ENCODE results near the gene SCGB1D2.

SCGB1D2 gene

DNA sequence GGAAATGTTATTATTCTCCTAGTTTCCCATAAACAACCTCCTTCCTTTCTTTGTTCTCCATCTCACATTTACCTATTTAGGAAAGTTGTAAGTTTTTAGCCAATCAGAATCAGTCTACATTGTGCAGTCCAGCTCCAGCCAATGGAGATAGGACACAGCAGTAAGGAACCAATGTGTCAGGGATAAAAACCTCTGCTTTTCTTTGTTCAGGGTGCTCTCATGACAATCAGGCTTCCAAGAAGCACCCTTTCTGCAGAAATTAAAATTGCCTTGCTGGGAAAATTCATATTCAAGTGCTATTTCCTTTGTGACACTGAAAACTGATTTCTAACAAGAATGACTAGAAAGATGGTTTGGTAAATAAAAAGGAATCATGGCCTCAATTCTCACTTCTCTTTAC lies 18.9 kb upstream of the SCGB1D2 start:
- TF ChIP-seq, protein P1, sequence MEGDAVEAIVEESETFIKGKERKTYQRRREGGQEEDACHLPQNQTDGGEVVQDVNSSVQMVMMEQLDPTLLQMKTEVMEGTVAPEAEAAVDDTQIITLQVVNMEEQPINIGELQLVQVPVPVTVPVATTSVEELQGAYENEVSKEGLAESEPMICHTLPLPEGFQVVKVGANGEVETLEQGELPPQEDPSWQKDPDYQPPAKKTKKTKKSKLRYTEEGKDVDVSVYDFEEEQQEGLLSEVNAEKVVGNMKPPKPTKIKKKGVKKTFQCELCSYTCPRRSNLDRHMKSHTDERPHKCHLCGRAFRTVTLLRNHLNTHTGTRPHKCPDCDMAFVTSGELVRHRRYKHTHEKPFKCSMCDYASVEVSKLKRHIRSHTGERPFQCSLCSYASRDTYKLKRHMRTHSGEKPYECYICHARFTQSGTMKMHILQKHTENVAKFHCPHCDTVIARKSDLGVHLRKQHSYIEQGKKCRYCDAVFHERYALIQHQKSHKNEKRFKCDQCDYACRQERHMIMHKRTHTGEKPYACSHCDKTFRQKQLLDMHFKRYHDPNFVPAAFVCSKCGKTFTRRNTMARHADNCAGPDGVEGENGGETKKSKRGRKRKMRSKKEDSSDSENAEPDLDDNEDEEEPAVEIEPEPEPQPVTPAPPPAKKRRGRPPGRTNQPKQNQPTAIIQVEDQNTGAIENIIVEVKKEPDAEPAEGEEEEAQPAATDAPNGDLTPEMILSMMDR (IDR thresholded peaks at IDR 0.05; ENCODE audit: unreplicated experiment in 3 of 3): no peak
- Mint-ChIP-seq H3K36me3 (ENCODE audit: low read depth) (peaks cover 4% of the 10 kb centered on the region), H3K9me3 (peaks cover 24% of the 10 kb centered on the region), H3K4me1 (no peaks in the 10 kb centered on the region), H3K4me3 (no peak overlapping the region), H3K27me3 (ENCODE audit: low read depth) (no peaks in the 10 kb centered on the region), H3K27ac (peak overlapping the region in 2 of 3 experiments; percentile 20 to 38)

DNA sequence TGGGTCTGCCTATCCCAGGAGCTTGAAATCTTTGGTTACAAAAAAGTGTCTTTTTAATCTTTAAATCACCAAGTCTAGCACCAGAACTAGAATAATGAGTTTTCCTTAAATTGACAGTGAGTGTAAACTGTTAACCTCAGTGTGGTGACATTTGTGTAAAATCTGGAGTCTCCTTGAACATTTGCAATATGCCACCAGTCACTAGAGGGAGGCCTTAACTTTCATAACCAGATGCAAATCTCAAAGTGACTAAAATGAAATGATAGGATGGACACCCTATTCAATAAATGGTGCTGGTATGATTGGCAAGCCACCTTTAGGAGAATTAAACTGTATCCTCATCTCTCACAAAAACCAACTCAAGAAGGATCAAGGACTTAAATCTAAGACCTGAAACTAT lies 8.3 kb upstream of the SCGB1D2 start:
- TF ChIP-seq, protein P1 (IDR thresholded peaks at IDR 0.05; ENCODE audit: unreplicated experiment in 3 of 3): no peak
- no peak overlapping the region for H3K4me3 Mint-ChIP-seq
- H3K36me3 Mint-ChIP-seq (ENCODE audit: low read depth): no peaks in the 10 kb centered on the region
- H3K27me3 Mint-ChIP-seq (ENCODE audit: low read depth): peaks cover 34% of the 10 kb centered on the region
- no peaks in the 10 kb centered on the region for H3K4me1 Mint-ChIP-seq
- no peaks in the 10 kb centered on the region for H3K9me3 Mint-ChIP-seq
- H3K27ac Mint-ChIP-seq: no peak overlapping the region

DNA sequence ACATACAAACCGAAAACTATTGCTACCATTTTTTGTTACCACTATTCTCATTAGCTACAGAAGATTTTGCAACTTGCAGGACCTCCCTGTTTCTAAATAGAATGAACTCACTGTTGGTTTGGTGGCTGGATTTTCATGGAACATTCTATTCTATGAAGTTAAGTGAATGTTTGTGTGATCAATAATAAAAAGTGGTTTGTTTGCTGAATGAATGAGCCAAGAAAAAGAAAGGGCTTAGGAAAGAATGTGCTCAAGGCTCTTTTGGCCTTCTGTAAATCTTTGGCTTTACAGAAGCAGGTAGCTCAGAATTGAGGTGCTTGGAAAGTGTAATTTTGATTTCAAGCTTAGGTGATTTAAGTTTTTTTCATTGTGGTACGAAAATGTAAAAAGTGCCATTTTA lies 5.9 kb upstream of the SCGB1D2 start:
- no peaks in the 10 kb centered on the region for H3K36me3 Mint-ChIP-seq (ENCODE audit: low read depth)
- peaks cover 51% of the 10 kb centered on the region for H3K27me3 Mint-ChIP-seq (ENCODE audit: low read depth)
- TF ChIP-seq, protein P1 (IDR thresholded peaks at IDR 0.05; ENCODE audit: unreplicated experiment in 3 of 3): no peak
- no peaks in the 10 kb centered on the region for H3K9me3 Mint-ChIP-seq
- no peak overlapping the region for H3K27ac Mint-ChIP-seq
- H3K4me1 Mint-ChIP-seq: no peaks in the 10 kb centered on the region
- no peak overlapping the region for H3K4me3 Mint-ChIP-seq

DNA sequence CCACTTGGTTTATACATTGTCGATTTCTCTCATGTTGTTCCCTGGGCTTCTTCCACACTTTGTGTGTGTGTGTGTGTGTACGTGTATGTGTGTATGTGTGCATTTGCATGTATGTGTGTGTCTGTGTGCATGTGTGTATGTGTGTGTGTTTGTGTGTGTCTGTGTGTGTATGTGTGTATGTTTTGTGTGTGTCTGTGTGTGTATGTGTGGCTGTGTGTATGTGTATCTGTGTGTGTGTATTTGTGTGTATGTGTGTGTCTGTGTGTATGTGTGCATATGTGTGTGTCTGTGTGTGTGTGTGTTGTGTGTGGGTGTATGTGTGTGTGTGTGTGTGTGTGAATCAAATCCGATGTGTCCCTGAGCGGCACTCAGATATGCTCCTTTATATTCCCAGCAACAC lies 4.5 kb upstream of the SCGB1D2 start:
- H3K27ac Mint-ChIP-seq: no peak overlapping the region
- H3K4me3 Mint-ChIP-seq: no peak overlapping the region
- TF ChIP-seq, protein P1 (IDR thresholded peaks at IDR 0.05; ENCODE audit: unreplicated experiment in 3 of 3): no peak
- no peaks in the 10 kb centered on the region for H3K36me3 Mint-ChIP-seq (ENCODE audit: low read depth)
- H3K27me3 Mint-ChIP-seq (ENCODE audit: low read depth): peaks cover 52% of the 10 kb centered on the region
- no peaks in the 10 kb centered on the region for H3K9me3 Mint-ChIP-seq
- H3K4me1 Mint-ChIP-seq: no peaks in the 10 kb centered on the region

DNA sequence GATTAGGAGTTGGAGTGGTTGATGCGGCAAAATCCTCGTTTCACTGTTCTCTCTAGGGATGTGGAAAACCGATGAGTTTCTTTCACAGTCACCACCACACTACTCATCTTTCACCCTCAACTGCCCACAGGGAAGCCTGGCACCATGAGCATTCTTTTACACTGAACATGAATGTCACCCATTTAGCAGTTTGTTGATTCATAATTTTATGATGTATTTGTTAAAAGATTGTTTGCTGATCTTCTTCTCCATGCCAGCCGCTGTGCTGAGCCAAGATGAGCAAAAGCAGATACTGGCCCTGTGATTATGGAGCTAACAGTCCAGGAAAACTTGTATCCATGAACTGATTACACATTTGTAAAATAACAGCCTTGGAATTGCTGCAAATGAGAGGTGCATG lies 3.9 kb upstream of the SCGB1D2 start:
- Mint-ChIP-seq H3K4me3 (no peak overlapping the region), H3K9me3 (no peaks in the 10 kb centered on the region), H3K36me3 (ENCODE audit: low read depth) (no peaks in the 10 kb centered on the region), H3K27me3 (ENCODE audit: low read depth) (peaks cover 49% of the 10 kb centered on the region), H3K27ac (no peak overlapping the region), H3K4me1 (no peaks in the 10 kb centered on the region)
- TF ChIP-seq, protein P1 (IDR thresholded peaks at IDR 0.05; ENCODE audit: unreplicated experiment in 3 of 3): no peak

DNA sequence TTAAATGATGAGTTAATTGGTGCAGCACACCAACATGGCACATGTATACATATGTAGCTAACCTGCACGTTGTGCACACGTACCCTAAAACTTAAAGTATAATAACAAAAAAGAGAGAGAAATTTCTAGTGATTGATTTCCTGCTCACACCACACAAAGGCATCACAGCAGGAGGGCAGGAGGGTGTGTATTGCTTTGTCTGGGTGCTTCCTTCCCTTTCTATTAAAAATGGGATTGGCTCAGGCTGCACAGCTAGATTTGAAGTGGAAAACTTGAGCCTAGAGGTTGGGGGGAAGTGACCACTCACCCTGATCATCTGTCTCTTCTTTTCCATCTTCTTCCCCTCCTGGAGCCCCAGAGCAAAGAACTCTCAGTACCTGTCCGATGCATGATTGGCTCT lies 944 bp upstream of the SCGB1D2 start:
- Mint-ChIP-seq H3K27ac (no peak overlapping the region), H3K36me3 (ENCODE audit: low read depth) (no peaks in the 10 kb centered on the region), H3K9me3 (no peaks in the 10 kb centered on the region), H3K4me1 (no peaks in the 10 kb centered on the region), H3K27me3 (ENCODE audit: low read depth) (peaks cover 32% of the 10 kb centered on the region), H3K4me3 (no peak overlapping the region)
- TF ChIP-seq, protein P1 (IDR thresholded peaks at IDR 0.05; ENCODE audit: unreplicated experiment in 3 of 3): no peak

All from nephron (organoid).